Activated B cell treated with CpG ODN at 0.5 μM for 24 hours (primary cell): ENCODE measurements around the gene CYP20A1. TPM values are rescaled to one million over a fixed set of nuclear protein-coding genes. Genes with fewer than 3 reads are reported as not detected.
"Not testable (repeated sequence)": the region's sequence is repeated elsewhere in the genome, so short reads cannot be mapped to it uniquely, and the experiment has no call there.

Source experiments
- ATAC-seq: fragments of 200-7000 bp; cut with Tn5 transposase; one replicate; pipeline ENCODE4 v1.10.0; 2021; ENCODE audit warnings: low read depth, mild to moderate bottlenecking, moderate library complexity
- CTCF ChIA-PET: fragments of 350-600 bp; sonication (Branson Sonifier 250); formaldehyde crosslinking; loops from one replicate; lab custom pipeline; 2021; ENCODE audit warnings: antibody characterized with exemption; lab: Charles Lee
- POLR2A ChIA-PET: fragments of 350-600 bp; sonication (Branson Sonifier 250); formaldehyde crosslinking; loops from one replicate; lab custom pipeline; 2021; ENCODE audit warnings: antibody characterized with exemption; lab: Charles Lee
- DNase-seq: peaks from one replicate; pipeline ENCODE4 v3.0.0; 2022
- H3K27ac Mint-ChIP-seq: one replicate; pipeline ENCODE4 v1.8.0; 2020; ENCODE audit warnings: mixed read lengths
- H3K27me3 Mint-ChIP-seq: one replicate; pipeline ENCODE4 v1.8.0; 2021; ENCODE audit warnings: mixed read lengths
- H3K36me3 Mint-ChIP-seq: one replicate; pipeline ENCODE4 v1.8.0; 2021; ENCODE audit warnings: low read depth, mixed read lengths
- H3K4me1 Mint-ChIP-seq: one replicate; pipeline ENCODE4 v1.8.0; 2021; ENCODE audit warnings: mixed read lengths
- H3K4me3 Mint-ChIP-seq: one replicate; pipeline ENCODE4 v1.8.0; 2020; ENCODE audit warnings: mild to moderate bottlenecking, mixed read lengths
- H3K9me3 Mint-ChIP-seq: one replicate; pipeline ENCODE4 v1.8.0; 2020; ENCODE audit warnings: mixed read lengths
- intact Hi-C: fragments of 100-400 bp; cut with micrococcal nuclease; formaldehyde crosslinking; loops from one replicate; pipeline ENCODE4 v1.15.1; 2024
- total RNA-seq: library from RNA; stranded (reverse); gene quantifications from 2 replicates; pipeline ENCODE4 v1.2.3, GENCODE V29; 2022
- TF ChIP-seq, protein P1 (sequence below): fragments of 200-600 bp; IDR thresholded peaks from one replicate; pipeline ENCODE4 v1.8.0; 2022; ENCODE audit warnings: antibody characterized with exemption, mild to moderate bottlenecking

Gene CYP20A1
- total RNA-seq, 1 donor from 2014 or later, result 32.2 TPM

DNA sequence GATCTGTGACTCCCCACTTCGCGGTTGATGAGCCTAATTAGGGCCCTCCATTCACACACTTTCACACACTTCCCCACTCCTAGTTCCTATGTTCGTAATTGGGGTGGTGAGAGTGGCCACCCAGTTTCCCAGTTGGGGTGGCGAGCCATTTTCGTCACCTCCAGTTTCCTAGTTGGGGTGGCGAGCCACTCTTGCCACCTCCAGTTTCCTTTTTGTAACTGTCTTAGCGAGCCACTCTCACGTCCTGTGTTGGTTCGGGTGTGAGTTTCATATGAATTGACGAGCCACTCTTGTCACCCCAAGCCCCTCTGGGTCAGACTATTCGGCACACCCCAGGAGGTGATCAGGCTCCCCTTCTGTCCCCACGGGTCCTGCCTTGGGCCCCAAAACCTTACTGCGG is 14.0 kb downstream of the CYP20A1 start:
- ChIA-PET CTCF (no interaction called here), POLR2A (no interaction called here)
- no peak overlapping the region for H3K4me3 Mint-ChIP-seq
- no peak overlapping the region for H3K27ac Mint-ChIP-seq
- TF ChIP-seq, protein P1, sequence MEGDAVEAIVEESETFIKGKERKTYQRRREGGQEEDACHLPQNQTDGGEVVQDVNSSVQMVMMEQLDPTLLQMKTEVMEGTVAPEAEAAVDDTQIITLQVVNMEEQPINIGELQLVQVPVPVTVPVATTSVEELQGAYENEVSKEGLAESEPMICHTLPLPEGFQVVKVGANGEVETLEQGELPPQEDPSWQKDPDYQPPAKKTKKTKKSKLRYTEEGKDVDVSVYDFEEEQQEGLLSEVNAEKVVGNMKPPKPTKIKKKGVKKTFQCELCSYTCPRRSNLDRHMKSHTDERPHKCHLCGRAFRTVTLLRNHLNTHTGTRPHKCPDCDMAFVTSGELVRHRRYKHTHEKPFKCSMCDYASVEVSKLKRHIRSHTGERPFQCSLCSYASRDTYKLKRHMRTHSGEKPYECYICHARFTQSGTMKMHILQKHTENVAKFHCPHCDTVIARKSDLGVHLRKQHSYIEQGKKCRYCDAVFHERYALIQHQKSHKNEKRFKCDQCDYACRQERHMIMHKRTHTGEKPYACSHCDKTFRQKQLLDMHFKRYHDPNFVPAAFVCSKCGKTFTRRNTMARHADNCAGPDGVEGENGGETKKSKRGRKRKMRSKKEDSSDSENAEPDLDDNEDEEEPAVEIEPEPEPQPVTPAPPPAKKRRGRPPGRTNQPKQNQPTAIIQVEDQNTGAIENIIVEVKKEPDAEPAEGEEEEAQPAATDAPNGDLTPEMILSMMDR, result no peak
- no peaks in the 10 kb centered on the region for H3K27me3 Mint-ChIP-seq
- peaks cover 76% of the 10 kb centered on the region for H3K36me3 Mint-ChIP-seq
- intact Hi-C loops, result no loop called here
- H3K4me1 Mint-ChIP-seq, result no peaks in the 10 kb centered on the region
- ATAC-seq, result no peak
- no peaks in the 10 kb centered on the region for H3K9me3 Mint-ChIP-seq
- DNase-seq, result no peak

DNA sequence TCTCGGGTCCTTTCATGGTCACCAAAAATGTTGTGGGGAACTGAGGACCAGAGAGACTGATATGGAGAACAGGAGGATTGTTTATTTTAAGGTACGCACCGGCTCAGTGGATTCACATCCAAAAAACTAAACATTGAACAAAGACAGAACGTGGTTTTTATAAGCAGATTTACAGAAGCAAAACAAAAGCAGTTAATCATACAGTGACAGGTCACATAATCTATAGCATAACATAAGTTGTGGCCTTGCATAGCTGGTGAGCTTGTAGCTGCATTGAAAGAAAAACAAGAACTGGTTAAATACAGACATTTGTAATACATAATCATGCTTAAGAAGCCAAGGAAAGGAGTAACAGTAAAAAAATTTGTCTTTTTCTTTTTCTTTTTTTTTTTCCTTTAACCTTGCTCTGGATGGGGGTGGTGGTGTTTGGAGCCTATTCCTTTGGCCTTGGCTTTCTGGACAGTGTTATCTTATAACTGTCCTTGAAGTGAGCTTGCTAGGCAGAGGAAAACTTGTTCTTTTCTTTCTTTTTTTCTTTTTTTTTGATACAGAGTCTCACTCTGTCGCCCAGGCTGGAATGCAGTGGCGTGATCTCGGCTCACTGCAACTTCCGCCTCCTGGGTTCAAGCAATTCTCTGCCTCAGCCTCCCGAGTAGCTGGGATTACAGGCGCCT is 14.7 kb downstream of the CYP20A1 start:
- CTCF ChIA-PET, H3K27ac Mint-ChIP-seq: not testable (repeated sequence)
- POLR2A ChIA-PET, result interaction anchor here (0.7 kb wide), 1 partner anchor 335 kb away, joined by 3 read pairs; no protein-coding TSS in a partner anchor

DNA sequence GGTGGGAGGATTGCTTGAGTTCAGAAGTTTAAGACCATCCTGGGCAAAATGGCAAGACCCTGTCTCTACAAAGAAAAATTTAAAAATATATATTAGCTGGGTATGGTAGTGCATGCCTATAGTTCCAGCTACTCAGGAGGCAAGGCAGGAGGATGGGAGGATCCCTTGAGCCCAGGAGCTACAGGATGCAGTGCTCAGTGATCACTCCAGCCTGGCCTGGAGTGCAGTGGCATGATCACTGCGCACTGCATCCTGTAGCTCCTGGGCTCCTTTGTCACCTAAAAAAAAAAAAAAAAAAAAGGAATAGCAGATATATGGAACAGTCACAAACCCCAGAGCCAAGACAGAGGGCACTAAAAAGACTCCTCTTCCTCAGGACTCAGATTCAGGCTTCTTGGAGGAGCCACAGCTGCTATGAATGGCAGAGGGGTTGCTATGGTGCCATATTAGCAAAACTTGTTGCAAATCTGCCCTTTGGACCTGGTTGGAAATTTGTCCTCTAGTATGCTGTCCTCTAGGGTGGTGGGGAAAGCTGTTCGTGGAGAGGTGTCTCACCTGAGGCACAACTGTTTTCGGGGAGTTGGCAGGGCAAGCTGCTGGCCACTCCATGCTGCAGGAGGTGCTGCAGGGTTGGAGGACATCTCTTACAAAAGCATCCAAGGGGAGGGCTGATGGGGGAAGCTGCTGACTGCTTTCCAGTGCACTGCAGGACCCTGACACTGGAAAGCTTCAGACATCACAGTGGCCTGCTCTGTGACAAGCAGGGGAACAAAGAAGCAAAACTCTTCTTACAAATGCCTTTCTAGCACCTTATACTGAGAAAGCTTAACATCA is 22.7 kb downstream of the CYP20A1 start:
- ATAC-seq (no peak), DNase-seq (no peak)
- H3K27ac Mint-ChIP-seq, result no peak overlapping the region
- no peaks in the 10 kb centered on the region for H3K9me3 Mint-ChIP-seq
- TF ChIP-seq, protein P1, result no peak
- H3K36me3 Mint-ChIP-seq, result peaks cover 60% of the 10 kb centered on the region
- no peaks in the 10 kb centered on the region for H3K27me3 Mint-ChIP-seq
- H3K4me3 Mint-ChIP-seq, result no peak overlapping the region
- no peaks in the 10 kb centered on the region for H3K4me1 Mint-ChIP-seq
- POLR2A ChIA-PET, result no interaction called here
- CTCF ChIA-PET, result no interaction called here
- intact Hi-C loops, result no loop called here

More for the DNA sequence above, 14.7 kb downstream of the CYP20A1 start:
- H3K4me1 Mint-ChIP-seq, H3K27me3 Mint-ChIP-seq, intact Hi-C loops, H3K9me3 Mint-ChIP-seq, ATAC-seq, DNase-seq, H3K4me3 Mint-ChIP-seq: not testable (repeated sequence)
- H3K36me3 Mint-ChIP-seq, result peaks cover 80% of the 10 kb centered on the region

DNA sequence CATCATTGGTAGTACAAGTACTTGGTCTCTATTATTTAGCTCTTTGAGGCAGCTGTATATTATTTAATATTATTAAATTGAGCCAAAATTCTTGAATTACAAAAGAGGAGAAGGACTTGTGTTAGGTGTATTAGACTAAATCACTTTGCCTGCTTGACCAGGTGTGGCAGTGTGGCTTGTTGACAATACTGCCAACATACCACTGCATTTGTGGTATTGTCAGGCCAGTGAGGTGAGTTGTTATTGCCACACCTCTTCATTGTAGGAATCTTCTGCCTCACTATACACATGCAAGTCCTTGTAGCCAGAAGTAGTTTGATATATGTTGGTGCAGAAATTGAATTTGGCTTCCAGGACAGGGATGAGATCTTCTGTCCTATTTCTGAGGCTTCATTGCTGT is 40.5 kb downstream of the CYP20A1 start:
- intact Hi-C loops, result no loop called here
- CTCF ChIA-PET, result no interaction called here
- peaks cover 69% of the 10 kb centered on the region for H3K36me3 Mint-ChIP-seq
- H3K4me3 Mint-ChIP-seq, result no peak overlapping the region
- H3K27me3 Mint-ChIP-seq, result no peaks in the 10 kb centered on the region
- no peaks in the 10 kb centered on the region for H3K9me3 Mint-ChIP-seq
- DNase-seq (no peak), ATAC-seq (no peak)
- POLR2A ChIA-PET, result no interaction called here
- H3K4me1 Mint-ChIP-seq, result no peaks in the 10 kb centered on the region
- TF ChIP-seq, protein P1, result no peak
- no peak overlapping the region for H3K27ac Mint-ChIP-seq

DNA sequence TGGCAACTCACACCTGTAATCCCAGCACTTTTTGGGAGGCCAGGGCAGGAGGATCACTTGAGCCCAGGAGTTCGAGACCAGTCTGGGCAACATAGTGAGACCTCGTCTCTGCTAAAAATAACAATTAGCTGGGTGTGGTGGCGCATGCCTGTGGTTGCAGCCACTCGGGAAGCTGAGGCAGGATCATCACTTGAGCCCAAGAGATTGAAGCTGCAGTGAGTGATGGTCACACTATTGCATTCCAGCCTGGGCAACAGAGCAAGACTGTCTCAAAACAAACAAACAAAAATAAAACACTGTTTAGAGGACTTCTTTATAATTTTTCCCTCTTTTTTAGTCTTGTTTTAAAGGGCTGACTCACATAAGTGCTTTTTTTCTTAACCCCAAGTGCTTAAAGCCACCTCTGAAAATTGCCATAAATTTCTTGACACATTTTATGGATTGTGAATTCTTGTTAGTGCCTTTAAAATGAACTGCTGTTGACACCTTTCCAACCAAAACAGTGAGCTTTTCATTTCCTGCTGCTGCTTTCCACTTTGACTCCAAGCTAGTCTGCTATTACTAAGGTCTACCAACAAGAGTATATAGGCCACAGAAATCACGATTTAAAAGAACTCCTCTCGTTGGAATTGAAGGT is 41.7 kb downstream of the CYP20A1 start:
- CTCF ChIA-PET, result no interaction called here
- H3K4me3 Mint-ChIP-seq, result no peak overlapping the region
- no peak overlapping the region for H3K27ac Mint-ChIP-seq
- TF ChIP-seq, protein P1, result no peak
- no peaks in the 10 kb centered on the region for H3K4me1 Mint-ChIP-seq
- POLR2A ChIA-PET, result no interaction called here
- DNase-seq (no peak), ATAC-seq (no peak)
- H3K9me3 Mint-ChIP-seq, result no peaks in the 10 kb centered on the region
- peaks cover 75% of the 10 kb centered on the region for H3K36me3 Mint-ChIP-seq
- intact Hi-C loops, result no loop called here
- H3K27me3 Mint-ChIP-seq, result no peaks in the 10 kb centered on the region
